ENCODE data around the gene CTNNA3.

DNA sequence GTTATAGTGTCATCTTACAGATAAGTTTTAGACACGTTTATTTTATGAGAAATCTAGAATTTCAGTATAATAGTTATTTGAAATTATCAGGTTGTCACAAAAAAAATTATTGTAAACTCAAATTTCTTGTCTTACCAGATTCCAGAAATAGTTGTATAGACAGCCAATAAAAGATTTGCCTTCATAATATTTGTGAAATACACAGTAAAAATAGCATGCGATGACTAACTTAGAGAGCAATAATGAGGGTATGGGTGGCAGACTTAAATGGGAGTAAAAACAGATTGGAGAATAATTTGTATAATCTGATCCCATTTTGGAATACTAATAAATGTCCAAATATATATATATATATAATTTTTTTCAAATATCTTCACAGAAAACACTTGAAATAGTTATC lies 1457.7 kb downstream of the CTNNA3 start:
- TF ChIP-seq SRF (IDR thresholded peaks at IDR 0.05; ENCODE audit: low read depth) (no peak), CTCF (IDR thresholded peaks at IDR 0.05 in 2 of 3, conservative IDR thresholded peaks at IDR 0.05 in 1 of 3; ENCODE audit: borderline replicate concordance in 1 of 3, insufficient read depth in 1 of 3, low read depth in 2 of 3, low read length in 2 of 3) (no peak)
